ENCODE measurements around the gene CCDC83. TPM values are rescaled to one million over a fixed set of nuclear protein-coding genes. Genes with fewer than 3 reads are reported as not detected.

Gene CCDC83
- total RNA-seq, 1 donor from 2014 or later = not detected

- no peak for DNase-seq
- H3K36me3 Mint-ChIP-seq (ENCODE audit: unreplicated experiment) = peaks cover 5% of the 10 kb centered on the region
- H3K4me1 Mint-ChIP-seq (ENCODE audit: low read depth, unreplicated experiment) = no peaks in the 10 kb centered on the region
- H3K27ac Mint-ChIP-seq (ENCODE audit: unreplicated experiment) = no peak overlapping the region
- no peak for TF ChIP-seq CTCF (IDR thresholded peaks at IDR 0.05; ENCODE audit: partially characterized antibody, unreplicated experiment)
- H3K27me3 Mint-ChIP-seq (ENCODE audit: unreplicated experiment) = peaks cover 1% of the 10 kb centered on the region
- H3K9me3 Mint-ChIP-seq (ENCODE audit: unreplicated experiment) = no peaks in the 10 kb centered on the region
- H3K4me3 Mint-ChIP-seq (ENCODE audit: unreplicated experiment) = no peak overlapping the region
Measured at GRCh38 chr11:85945788-85946187, 90.6 kb downstream of the CCDC83 start.

GRCh38 chr11:85946221-85946620 is 91.0 kb downstream of the CCDC83 start:
- Mint-ChIP-seq H3K36me3 (ENCODE audit: unreplicated experiment) (peaks cover 8% of the 10 kb centered on the region), H3K4me3 (ENCODE audit: unreplicated experiment) (no peak overlapping the region), H3K9me3 (ENCODE audit: unreplicated experiment) (no peaks in the 10 kb centered on the region), H3K27ac (ENCODE audit: unreplicated experiment) (no peak overlapping the region), H3K4me1 (ENCODE audit: low read depth, unreplicated experiment) (no peaks in the 10 kb centered on the region), H3K27me3 (ENCODE audit: unreplicated experiment) (peaks cover 2% of the 10 kb centered on the region)
- TF ChIP-seq CTCF (IDR thresholded peaks at IDR 0.05; ENCODE audit: partially characterized antibody, unreplicated experiment) = no peak
- DNase-seq = no peak

GRCh38 chr11:85947431-85948272 is 92.5 kb downstream of the CCDC83 start:
- Mint-ChIP-seq H3K27me3 (ENCODE audit: unreplicated experiment) (peaks cover 4% of the 10 kb centered on the region), H3K9me3 (ENCODE audit: unreplicated experiment) (peaks cover 4% of the 10 kb centered on the region), H3K36me3 (ENCODE audit: unreplicated experiment) (peaks cover 11% of the 10 kb centered on the region), H3K27ac (ENCODE audit: unreplicated experiment) (no peak overlapping the region), H3K4me1 (ENCODE audit: low read depth, unreplicated experiment) (no peaks in the 10 kb centered on the region), H3K4me3 (ENCODE audit: unreplicated experiment) (no peak overlapping the region)
- TF ChIP-seq CTCF (IDR thresholded peaks at IDR 0.05; ENCODE audit: partially characterized antibody, unreplicated experiment) = no peak
- no peak for DNase-seq

GRCh38 chr11:85948884-85949283 is 93.7 kb downstream of the CCDC83 start:
- H3K27ac Mint-ChIP-seq (ENCODE audit: unreplicated experiment) = no peak overlapping the region
- no peak for DNase-seq
- peaks cover 4% of the 10 kb centered on the region for H3K27me3 Mint-ChIP-seq (ENCODE audit: unreplicated experiment)
- H3K9me3 Mint-ChIP-seq (ENCODE audit: unreplicated experiment) = peaks cover 4% of the 10 kb centered on the region
- no peaks in the 10 kb centered on the region for H3K4me1 Mint-ChIP-seq (ENCODE audit: low read depth, unreplicated experiment)
- H3K36me3 Mint-ChIP-seq (ENCODE audit: unreplicated experiment) = peaks cover 11% of the 10 kb centered on the region
- H3K4me3 Mint-ChIP-seq (ENCODE audit: unreplicated experiment) = no peak overlapping the region
- no peak for TF ChIP-seq CTCF (IDR thresholded peaks at IDR 0.05; ENCODE audit: partially characterized antibody, unreplicated experiment)

- H3K4me1 Mint-ChIP-seq (ENCODE audit: low read depth, unreplicated experiment) = no peaks in the 10 kb centered on the region
- H3K9me3 Mint-ChIP-seq (ENCODE audit: unreplicated experiment) = peaks cover 4% of the 10 kb centered on the region
- H3K27me3 Mint-ChIP-seq (ENCODE audit: unreplicated experiment) = peaks cover 4% of the 10 kb centered on the region
- peaks cover 11% of the 10 kb centered on the region for H3K36me3 Mint-ChIP-seq (ENCODE audit: unreplicated experiment)
- no peak overlapping the region for H3K27ac Mint-ChIP-seq (ENCODE audit: unreplicated experiment)
- TF ChIP-seq CTCF (IDR thresholded peaks at IDR 0.05; ENCODE audit: partially characterized antibody, unreplicated experiment) = no peak
- DNase-seq = no peak
- no peak overlapping the region for H3K4me3 Mint-ChIP-seq (ENCODE audit: unreplicated experiment)
Measured at GRCh38 chr11:85949798-85950197, 94.6 kb downstream of the CCDC83 start.
